CD4-positive, alpha-beta T cell (primary cell): ENCODE results near the gene XYLT1. TPM values are rescaled to one million over a fixed set of nuclear protein-coding genes. Genes with fewer than 3 reads are reported as not detected.

Experiments
- ATAC-seq: fragments of 200-7000 bp; cut with Tn5 transposase; one replicate; pipeline ENCODE4 v1.10.0; 2022; ENCODE audit warnings: mild to moderate bottlenecking; ENCODE audit not compliant: poor library complexity
- CTCF ChIA-PET: fragments of 350-600 bp; sonication (Branson Sonifier 250); formaldehyde crosslinking; loops from one replicate; lab custom pipeline; 2021; ENCODE audit warnings: antibody characterized with exemption, inconsistent platforms; lab: Charles Lee
- POLR2A ChIA-PET: fragments of 350-600 bp; sonication (Branson Sonifier 250); formaldehyde crosslinking; loops from one replicate; lab custom pipeline; 2021; ENCODE audit warnings: antibody characterized with exemption, inconsistent platforms; lab: Charles Lee
- DNase-seq, 14 experiments: peaks; one replicate each; pipeline ENCODE4 v3.0.0-alpha.2; 2013 to 2020; ENCODE audit warnings: mixed read lengths in 2 of 14
- H3K27ac ChIP-seq, 2 donors: one replicate each; pipeline versions ENCODE4 v1.5.1 to v1.7.0; 2013; ENCODE audit warnings: low read length in 2 of 2, low read depth in 1 of 2, mild to moderate bottlenecking in 1 of 2
- H3K27me3 ChIP-seq, 2 experiments: 1 replicate in 1 of 2; 2 replicates in 1 of 2; pipeline versions ENCODE4 v1.6.1 to v1.7.0; 2013; ENCODE audit warnings: low read length in 2 of 2, control low read depth in 1 of 2, mild to moderate bottlenecking in 1 of 2, moderate library complexity in 1 of 2; ENCODE audit not compliant: insufficient read depth in 2 of 2, control insufficient read depth in 1 of 2
- H3K36me3 ChIP-seq: one replicate; pipeline ENCODE4 v1.6.1; 2013; ENCODE audit warnings: low read length, control low read depth; ENCODE audit not compliant: insufficient read depth
- H3K4me1 ChIP-seq: one replicate; pipeline ENCODE4 v1.6.1; 2013; ENCODE audit warnings: low read length, control low read depth; ENCODE audit not compliant: insufficient read depth
- H3K4me3 ChIP-seq: one replicate; pipeline ENCODE4 v1.5.1; 2013; ENCODE audit warnings: mild to moderate bottlenecking, low read length, moderate library complexity
- H3K9me3 ChIP-seq, 2 experiments: 1 replicate in 1 of 2; 2 replicates in 1 of 2; pipeline versions ENCODE4 v1.6.1 to v1.7.0; 2013; ENCODE audit warnings: low read length in 2 of 2, mild to moderate bottlenecking in 2 of 2, control low read depth in 1 of 2, moderate library complexity in 1 of 2; ENCODE audit not compliant: control insufficient read depth in 1 of 2, insufficient read depth in 1 of 2
- H3K27ac Mint-ChIP-seq: one replicate; pipeline ENCODE4 v1.8.0; 2020; ENCODE audit warnings: mixed read lengths
- H3K27me3 Mint-ChIP-seq: one replicate; pipeline ENCODE4 v1.8.0; 2021; ENCODE audit warnings: mixed read lengths
- H3K36me3 Mint-ChIP-seq: one replicate; pipeline ENCODE4 v1.8.0; 2021; ENCODE audit warnings: low read depth, mixed read lengths
- H3K4me1 Mint-ChIP-seq: one replicate; pipeline ENCODE4 v1.8.0; 2021; ENCODE audit warnings: low read depth, mixed read lengths
- H3K4me3 Mint-ChIP-seq: one replicate; pipeline ENCODE4 v1.8.0; 2020; ENCODE audit warnings: mild to moderate bottlenecking, mixed read lengths
- H3K9me3 Mint-ChIP-seq: one replicate; pipeline ENCODE4 v1.8.0; 2020; ENCODE audit warnings: mixed read lengths
- CTCF ChIP-seq: fragments of 200-600 bp; IDR thresholded peaks from one replicate; pipeline ENCODE4 v1.8.0; 2022; ENCODE audit warnings: antibody characterized with exemption, mild to moderate bottlenecking
- intact Hi-C, 2 experiments: fragments of 100-400 bp; cut with DNase I in 1 of 2; cut with micrococcal nuclease in 1 of 2; formaldehyde crosslinking; loops; one replicate each; pipeline versions ENCODE4 v1.15.1 to v1.9.0; 2023 to 2025; cut with DNase I, micrococcal nuclease
- total RNA-seq, 174 experiments: library from RNA in 2 of 174; stranded (reverse) in 2 of 174; gene quantifications; one replicate each; pipeline ENCODE4 v1.2.3 and lab custom pipeline; 2021 to 2026

Gene XYLT1
- total RNA-seq, 2 experiments from 2014 or later: 26.0 to 27.1 TPM

GRCh38 chr16:17082095-17082882 lies 388.5 kb downstream of the XYLT1 start:
- intact Hi-C loops: no loop called here
- Histone ChIP-seq H3K4me1 (no peaks in the 10 kb centered on the region), H3K36me3 (no peaks in the 10 kb centered on the region), H3K4me3 (no peak overlapping the region), H3K27me3 (no peaks in the 10 kb centered on the region), H3K9me3 (no peaks in the 10 kb centered on the region), H3K27ac (no peak overlapping the region)
- DNase-seq (no peak), ATAC-seq (no peak)
- H3K4me1 Mint-ChIP-seq: no peaks in the 10 kb centered on the region
- H3K9me3 Mint-ChIP-seq: peaks cover 2% of the 10 kb centered on the region
- no peak for TF ChIP-seq CTCF
- H3K4me3 Mint-ChIP-seq: no peak overlapping the region
- no peaks in the 10 kb centered on the region for H3K27me3 Mint-ChIP-seq
- H3K36me3 Mint-ChIP-seq: no peaks in the 10 kb centered on the region
- POLR2A ChIA-PET: no interaction called here
- H3K27ac Mint-ChIP-seq: no peak overlapping the region
- CTCF ChIA-PET: no interaction called here

- Histone ChIP-seq H3K9me3 (no peaks in the 10 kb centered on the region), H3K4me1 (no peaks in the 10 kb centered on the region), H3K4me3 (no peak overlapping the region), H3K36me3 (no peaks in the 10 kb centered on the region), H3K27me3 (no peaks in the 10 kb centered on the region), H3K27ac (no peak overlapping the region)
- no peak for ATAC-seq
- no peak for TF ChIP-seq CTCF
- Mint-ChIP-seq H3K36me3 (no peaks in the 10 kb centered on the region), H3K27ac (no peak overlapping the region), H3K4me3 (no peak overlapping the region), H3K4me1 (no peaks in the 10 kb centered on the region), H3K27me3 (no peaks in the 10 kb centered on the region), H3K9me3 (peaks cover 2% of the 10 kb centered on the region)
- ChIA-PET POLR2A (no interaction called here), CTCF (no interaction called here)
- no peak for DNase-seq
- intact Hi-C loops: no loop called here
These were observed 390.7 kb downstream of the XYLT1 start for GRCh38 chr16:17080105-17080504.

GRCh38 chr16:17078931-17079631 lies 391.7 kb downstream of the XYLT1 start:
- Histone ChIP-seq H3K27me3 (no peaks in the 10 kb centered on the region), H3K27ac (no peak overlapping the region), H3K9me3 (no peaks in the 10 kb centered on the region), H3K36me3 (no peaks in the 10 kb centered on the region), H3K4me3 (no peak overlapping the region), H3K4me1 (no peaks in the 10 kb centered on the region)
- H3K4me1 Mint-ChIP-seq: no peaks in the 10 kb centered on the region
- no peak overlapping the region for H3K4me3 Mint-ChIP-seq
- H3K27ac Mint-ChIP-seq: no peak overlapping the region
- peaks cover 2% of the 10 kb centered on the region for H3K9me3 Mint-ChIP-seq
- intact Hi-C loops: no loop called here
- ChIA-PET CTCF (no interaction called here), POLR2A (no interaction called here)
- DNase-seq (no peak), ATAC-seq (no peak)
- H3K27me3 Mint-ChIP-seq: no peaks in the 10 kb centered on the region
- H3K36me3 Mint-ChIP-seq: no peaks in the 10 kb centered on the region
- TF ChIP-seq CTCF: no peak
